NCI-H526 (cell line): ENCODE measurements around the gene SLC66A2.

Source experiments
- DNase-seq, 2 experiments: peaks; one replicate each; lab custom pipeline; 2025; lab: John Stamatoyannopoulos, UW

The SLC66A2 gene

DNA sequence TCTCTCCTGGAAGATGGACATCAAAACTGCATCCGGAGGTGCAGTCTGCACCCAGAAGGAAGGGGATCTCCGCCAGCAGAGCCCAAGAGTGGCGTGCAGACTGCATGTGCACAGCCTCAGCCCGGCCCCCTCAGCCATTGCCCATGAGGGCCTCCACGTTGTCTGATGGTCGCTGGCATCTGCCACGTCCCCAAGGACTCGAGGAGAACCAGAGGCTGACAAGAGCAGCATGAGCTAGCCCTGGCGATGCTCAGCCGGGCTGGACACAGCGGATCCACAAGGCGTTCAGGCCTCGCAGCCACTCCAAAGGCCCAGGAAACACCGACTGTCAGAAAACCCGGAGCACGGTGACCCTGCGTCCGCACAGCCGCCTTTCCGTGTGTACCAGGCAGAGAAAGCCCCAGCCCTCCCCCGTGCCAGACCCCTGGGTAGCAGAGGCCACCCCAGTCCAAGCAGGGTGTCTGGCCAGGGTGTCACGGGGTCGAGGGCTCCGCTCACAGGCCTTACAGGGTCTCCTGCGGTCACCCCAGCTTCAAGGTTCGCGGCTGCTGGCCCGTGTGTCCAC, 48.3 kb downstream of the SLC66A2 start:
- no peak for DNase-seq

DNA sequence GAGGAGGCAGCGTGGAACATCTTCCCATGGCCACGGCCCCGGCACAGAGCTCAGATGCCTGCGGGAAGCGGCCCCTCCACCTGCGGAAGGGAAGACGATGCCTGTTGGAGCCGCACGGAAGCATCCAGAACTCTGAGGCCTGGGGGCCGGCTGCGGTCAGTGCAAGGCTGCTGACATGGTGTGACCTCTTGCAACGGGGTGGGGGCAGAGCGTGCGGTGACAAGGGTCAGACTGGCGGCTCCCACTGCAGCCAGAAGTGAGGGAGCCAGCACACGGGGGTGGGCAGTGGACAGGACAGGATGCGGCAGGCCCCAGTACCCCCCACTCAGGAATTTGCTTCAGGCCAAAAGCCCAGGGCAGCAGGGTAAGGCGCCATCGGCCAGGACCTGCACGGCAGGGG, 48.8 kb downstream of the SLC66A2 start:
- DNase-seq, result no peak

GRCh38 chr18:79902075-79902474, 49.4 kb downstream of the SLC66A2 start:
- DNase-seq, result no peak

DNA sequence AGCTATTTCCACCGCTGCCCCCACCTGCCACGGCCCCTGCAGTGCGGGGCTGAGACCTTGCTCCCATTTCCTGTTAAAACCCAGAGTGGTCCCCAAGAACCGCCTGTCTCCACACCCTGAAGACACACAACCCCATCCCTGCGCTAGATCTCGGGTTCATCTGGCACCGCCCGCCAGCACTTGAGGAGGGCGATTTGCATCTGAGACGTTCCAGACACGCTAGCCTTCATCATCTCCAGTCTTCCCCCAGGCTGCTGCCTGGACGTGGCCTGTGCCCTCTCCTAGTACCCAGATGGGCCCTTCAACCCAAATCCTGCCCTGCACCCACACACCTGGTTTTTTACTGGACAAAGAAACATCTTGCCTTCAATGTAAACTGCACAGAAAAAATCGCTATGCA, 49.8 kb downstream of the SLC66A2 start:
- no peak for DNase-seq

- no peak for DNase-seq
These were observed 50.6 kb downstream of the SLC66A2 start for GRCh38 chr18:79900610-79901570.

GRCh38 chr18:79899609-79900445, 51.6 kb downstream of the SLC66A2 start:
- DNase-seq, result no peak

DNA sequence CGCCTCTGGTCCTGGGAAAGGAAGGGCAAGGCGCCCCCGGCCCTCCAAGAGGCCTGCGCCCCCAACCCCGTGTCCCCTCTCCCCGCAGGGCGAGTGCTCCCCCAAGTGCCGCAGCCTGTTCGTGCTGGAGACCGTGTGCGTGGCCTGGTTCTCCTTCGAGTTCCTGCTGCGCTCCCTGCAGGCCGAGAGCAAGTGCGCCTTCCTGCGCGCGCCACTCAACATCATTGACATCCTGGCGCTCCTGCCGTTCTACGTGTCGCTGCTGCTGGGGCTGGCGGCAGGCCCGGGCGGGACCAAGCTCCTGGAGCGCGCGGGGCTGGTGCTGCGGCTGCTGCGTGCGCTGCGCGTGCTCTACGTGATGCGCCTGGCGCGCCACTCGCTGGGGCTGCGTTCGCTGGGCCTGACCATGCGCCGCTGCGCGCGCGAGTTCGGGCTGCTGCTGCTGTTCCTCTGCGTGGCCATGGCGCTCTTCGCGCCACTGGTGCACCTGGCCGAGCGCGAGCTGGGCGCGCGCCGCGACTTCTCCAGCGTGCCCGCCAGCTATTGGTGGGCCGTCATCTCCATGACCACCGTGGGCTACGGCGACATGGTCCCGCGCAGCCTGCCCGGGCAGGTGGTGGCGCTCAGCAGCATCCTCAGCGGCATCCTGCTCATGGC, 52.4 kb downstream of the SLC66A2 start:
- no peak for DNase-seq

- DNase-seq, result no peak
These were observed 53.4 kb downstream of the SLC66A2 start for GRCh38 chr18:79897940-79898625.

GRCh38 chr18:79896738-79897137, 54.7 kb downstream of the SLC66A2 start:
- DNase-seq, result no peak

DNA sequence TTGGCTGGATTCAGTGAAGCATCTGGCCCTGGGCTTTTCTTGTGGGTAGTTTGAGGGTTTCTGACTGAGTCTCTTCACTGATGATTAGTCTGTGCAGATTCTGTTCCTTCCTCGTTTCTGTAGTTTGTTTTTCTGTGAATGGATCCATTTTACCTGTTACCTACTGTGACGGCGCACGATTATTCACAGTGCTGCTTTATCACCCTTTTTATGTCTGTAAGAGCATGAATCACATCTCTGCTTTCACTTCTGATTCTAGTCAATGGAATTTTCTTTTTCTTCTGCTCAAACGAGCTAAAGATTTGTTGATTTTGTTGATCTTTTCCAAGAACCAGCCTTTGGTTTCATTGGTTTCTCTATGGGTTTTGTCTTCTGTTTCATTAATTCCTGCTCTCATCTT, 60.8 kb downstream of the SLC66A2 start:
- no peak for DNase-seq

DNA sequence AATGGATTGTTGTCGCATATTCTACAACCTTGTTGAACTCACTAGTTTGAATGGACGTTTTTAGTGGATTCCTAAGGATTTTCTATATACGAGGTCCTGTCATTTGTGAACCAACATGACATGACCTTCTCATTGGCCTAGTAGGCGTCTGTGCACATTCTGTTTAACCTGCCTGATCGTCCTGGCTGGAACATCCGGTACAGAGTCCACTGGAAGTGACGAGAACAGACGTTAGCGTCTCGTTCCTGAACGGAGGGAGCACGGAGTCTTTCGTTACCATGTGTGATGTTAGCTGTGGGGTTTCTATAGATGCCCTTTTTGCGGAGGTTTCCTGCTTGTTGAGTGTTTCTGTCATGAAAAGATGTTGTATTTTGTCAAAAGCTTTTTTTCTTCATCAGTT, 61.9 kb downstream of the SLC66A2 start:
- no peak for DNase-seq

DNA sequence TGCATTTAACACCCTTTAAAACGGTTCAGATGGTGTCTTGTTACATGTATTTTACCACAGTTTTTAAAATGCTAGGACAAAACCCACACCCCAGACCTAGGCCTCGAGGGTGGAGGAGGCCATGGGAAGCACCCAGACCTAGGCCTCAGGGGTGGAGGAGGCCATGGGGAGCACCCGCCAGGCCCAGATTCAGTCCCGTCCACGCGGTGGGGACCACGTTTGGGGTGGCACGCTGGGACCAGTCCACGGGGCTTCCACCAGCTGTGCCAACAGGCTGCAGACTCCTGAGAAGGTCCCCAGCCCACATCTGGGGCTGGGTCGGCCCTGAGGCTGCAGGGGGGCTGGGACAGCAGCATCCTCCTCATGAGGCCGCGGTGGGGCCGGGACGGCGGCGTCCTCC, 63.4 kb downstream of the SLC66A2 start:
- DNase-seq, result no peak

DNA sequence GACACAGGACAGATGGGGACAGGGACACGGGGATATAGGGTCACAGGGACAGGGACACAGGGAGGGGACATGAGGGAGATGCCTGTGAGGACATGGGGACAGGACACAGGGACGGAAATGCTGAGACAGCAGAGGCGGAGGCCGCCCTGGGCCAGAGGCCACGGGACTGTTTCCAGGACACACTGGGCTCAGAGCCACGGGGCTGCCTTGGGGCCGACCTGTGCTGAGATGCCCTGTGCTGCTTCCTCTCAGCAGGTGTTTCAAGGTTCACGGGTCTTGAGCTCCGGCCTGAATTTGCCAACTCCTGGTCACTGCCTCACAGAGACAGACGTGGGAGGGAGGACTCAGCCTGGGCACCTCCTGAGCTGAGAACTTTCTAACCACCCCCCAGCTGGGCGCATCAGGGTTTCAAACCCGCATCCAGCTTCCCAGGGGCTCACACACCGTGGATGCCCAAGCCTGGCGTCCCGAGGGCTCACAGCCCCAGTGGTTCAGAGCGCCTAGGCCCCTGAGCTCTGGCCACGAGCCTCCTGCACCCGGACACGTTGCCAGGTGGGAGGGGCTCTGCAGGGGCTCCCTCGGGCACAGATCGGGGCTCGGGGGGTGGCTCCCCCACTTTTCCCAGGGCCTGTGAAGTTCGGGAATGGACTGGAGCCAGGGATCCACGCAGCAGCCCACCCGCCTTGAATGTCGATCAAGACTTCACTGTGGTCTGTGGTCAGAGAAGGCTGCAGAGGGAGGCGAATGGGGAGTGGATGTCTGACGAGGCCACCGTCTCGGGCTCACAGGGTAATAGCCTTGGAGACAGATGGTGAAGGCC, 64.1 kb downstream of the SLC66A2 start:
- no peak for DNase-seq

DNA sequence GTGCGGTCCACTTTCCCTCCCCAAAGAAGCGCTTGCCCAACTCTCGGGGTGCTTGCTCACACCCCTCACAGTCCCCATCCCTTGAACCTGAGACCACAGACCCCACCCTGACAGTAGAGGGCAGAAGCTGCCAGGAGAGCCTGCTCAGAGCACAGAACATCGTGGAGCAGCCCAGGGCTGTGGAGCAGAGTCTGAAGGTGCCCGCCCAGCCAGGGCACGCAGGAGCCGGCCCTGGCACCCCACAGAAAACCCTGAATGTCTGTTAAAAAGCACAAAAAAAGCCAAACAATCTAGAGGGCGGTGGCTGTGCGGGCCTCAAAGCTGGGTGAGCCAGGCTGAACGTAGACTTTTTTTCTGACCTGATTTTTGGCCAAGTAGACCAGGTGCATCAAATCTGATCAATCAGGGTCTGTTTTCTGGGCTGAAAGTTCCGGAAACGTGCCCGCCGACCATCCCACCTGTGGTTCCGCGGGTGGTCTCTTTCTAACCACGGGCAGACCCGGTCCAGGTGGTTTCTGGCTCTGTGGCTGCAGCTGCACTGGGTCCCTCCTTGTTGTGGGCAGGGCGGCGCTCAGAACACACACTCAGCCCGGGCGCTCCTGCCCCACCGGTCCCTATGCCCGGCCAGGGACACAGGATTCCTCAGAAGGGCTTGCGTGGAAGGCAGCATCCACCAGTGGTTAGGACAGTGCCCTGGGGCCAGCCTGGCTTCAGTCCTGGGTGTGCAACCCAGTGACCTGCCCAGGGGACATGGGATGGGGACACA, 66.3 kb downstream of the SLC66A2 start:
- DNase-seq, result no peak

- DNase-seq, result no peak
These were observed 67.0 kb downstream of the SLC66A2 start for GRCh38 chr18:79884294-79884962.

DNA sequence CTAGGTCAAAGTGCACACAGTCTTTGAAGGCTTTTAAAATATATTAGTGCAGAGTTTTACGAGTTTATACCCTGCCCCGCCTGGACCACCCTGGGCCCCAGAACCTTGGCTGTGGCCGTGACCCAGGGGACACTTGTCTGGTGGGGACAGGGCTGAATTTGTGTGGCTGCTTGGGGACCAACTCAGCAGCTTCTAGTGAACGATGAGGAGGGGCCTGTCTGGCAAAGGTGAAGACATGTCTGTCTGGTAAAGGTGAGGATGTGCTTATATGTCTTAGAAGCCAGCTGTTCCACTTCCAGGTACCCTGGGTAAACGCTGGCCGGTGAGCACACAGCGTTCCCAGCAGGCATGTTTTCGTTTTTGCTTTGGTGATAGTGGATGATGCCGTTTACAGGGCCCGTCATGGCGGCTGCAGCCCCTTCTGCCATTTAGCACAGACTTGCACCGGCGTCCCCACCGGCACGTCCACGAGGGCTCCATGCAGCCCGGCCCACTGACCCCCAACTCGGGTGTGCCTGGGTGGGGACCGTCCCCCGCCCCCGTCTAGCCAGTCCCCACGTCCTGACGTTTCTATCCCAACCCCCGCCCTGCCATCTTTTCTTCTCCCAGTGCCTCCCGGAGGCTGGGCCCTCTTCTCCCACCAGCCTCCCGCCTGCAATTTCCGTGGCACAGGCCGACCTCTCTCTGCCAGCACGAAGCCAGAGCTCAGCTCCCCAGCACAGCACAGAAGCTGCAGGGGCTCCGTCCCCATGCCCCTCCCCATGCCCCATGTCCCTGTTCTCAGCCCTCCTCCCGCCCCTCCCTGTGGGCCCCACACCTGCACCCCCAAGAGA, 67.8 kb downstream of the SLC66A2 start:
- DNase-seq, result no peak

DNA sequence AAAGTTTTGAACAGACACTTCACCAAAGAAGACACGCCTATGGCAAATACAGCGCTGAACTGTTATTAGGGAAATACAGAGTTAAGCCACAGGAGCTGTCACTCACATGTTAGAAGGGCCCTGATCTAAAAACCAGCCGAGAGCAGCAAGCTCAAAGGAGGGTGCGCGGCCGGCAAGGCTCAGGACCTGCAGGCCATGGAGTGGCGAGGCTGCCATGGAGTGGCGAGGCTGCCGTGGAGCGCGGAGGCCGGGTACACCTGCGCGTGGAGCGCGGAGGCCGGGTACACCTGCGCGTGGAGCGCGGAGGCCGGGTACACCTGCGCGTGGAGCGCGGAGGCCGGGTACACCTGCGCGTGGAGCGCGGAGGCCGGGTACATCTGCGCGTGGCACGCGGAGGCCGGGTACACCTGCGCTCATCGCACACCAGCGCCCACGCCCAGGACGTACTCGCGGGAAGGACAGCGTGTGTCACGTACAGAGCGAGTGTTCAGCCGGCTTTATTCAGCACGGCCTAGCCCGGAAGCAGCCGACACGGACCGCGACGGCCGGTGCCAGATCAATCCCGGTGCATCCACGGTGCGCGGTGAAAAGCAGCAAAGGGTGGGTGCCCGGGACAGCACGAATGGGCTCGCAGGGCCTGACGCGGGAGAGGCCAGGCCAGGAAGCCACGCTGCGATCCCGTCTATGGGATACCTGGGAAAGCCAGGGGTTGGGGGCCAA, 68.8 kb downstream of the SLC66A2 start:
- DNase-seq, result no peak

GRCh38 chr18:79881695-79882094, 69.8 kb downstream of the SLC66A2 start:
- DNase-seq, result no peak
